Choroid plexus epithelial cell (primary cell): ENCODE measurements around the gene IL6.

Experiments
- DNase-seq: peaks from one replicate; pipeline ENCODE4 v3.0.0-alpha.2; 2010; ENCODE audit warnings: low read depth
- H3K4me3 ChIP-seq: 2 replicates; pipeline ENCODE4 v1.5.1; 2011; ENCODE audit warnings: low read depth, mild to moderate bottlenecking, control low read depth, low read length, moderate library complexity
- TF ChIP-seq, protein P1 (sequence below): conservative IDR thresholded peaks from 2 replicates; pipeline ENCODE4 v1.5.1; 2011; ENCODE audit warnings: low read depth, mild to moderate bottlenecking, control low read depth, inconsistent platforms, low read length, moderate library complexity

Gene IL6

DNA sequence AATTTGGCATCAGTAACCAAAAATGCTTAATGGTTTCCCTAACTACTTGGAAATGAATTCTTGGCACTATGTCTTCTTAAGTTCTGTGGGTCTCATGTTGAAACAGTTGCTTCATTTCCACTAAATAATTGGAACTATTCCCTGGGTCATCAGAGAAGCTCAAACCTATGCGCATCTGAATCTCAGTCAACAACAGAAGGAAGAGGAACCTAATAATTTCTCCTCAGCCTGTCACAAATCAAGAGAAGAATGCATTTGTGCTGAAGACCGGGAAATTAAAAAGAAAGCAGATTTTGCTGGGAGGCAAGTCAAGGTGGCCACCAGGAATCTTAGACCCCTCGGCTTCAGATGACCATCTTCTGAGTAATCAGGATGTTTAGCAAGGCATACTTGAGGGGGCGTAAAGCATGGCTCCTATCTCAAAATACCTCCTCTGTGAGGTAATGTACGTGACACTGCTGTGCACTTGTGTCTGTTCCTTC lies 54.3 kb downstream of the IL6 start:
- TF ChIP-seq, protein P1, sequence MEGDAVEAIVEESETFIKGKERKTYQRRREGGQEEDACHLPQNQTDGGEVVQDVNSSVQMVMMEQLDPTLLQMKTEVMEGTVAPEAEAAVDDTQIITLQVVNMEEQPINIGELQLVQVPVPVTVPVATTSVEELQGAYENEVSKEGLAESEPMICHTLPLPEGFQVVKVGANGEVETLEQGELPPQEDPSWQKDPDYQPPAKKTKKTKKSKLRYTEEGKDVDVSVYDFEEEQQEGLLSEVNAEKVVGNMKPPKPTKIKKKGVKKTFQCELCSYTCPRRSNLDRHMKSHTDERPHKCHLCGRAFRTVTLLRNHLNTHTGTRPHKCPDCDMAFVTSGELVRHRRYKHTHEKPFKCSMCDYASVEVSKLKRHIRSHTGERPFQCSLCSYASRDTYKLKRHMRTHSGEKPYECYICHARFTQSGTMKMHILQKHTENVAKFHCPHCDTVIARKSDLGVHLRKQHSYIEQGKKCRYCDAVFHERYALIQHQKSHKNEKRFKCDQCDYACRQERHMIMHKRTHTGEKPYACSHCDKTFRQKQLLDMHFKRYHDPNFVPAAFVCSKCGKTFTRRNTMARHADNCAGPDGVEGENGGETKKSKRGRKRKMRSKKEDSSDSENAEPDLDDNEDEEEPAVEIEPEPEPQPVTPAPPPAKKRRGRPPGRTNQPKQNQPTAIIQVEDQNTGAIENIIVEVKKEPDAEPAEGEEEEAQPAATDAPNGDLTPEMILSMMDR, result no peak
- no peak overlapping the region for H3K4me3 ChIP-seq
- DNase-seq, result peak; percentile 76
